ENCODE measurements around the gene CDC20B. TPM values are rescaled to one million over a fixed set of nuclear protein-coding genes. Genes with fewer than 3 reads are reported as not detected.

CDC20B gene
- total and polyA plus RNA-seq, 8 donors = not detected

DNA sequence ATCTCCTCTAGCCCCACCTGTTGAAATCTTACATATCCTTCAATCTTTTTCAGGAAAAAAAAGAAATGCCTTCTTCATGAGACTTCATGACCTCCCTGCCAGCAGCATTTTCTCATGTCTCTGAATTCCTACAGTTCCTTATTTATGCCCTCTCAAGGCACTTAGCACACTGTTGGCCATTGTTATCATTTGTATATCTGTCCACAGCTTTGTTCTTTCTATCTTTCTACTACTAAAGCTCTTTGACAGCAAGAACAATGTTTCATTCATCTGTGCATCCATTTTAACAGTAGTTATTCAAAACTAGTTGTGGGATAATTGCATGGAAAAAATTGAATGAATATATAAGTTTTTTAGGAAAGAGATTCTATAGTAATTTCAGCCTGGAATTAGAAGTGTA lies 91.4 kb downstream of the CDC20B start:
- Histone ChIP-seq H3K4me3 (no peak overlapping the region), H3K4me1 (no peaks in the 10 kb centered on the region), H3K36me3 (no peaks in the 10 kb centered on the region), H3K9me3 (no peaks in the 10 kb centered on the region), H3K27ac (no peak overlapping the region), H3K27me3 (no peaks in the 10 kb centered on the region)
- intact Hi-C loops (cut with DNase I) = no loop called here
- no peak for FAIRE-seq
- TF ChIP-seq, protein P1, sequence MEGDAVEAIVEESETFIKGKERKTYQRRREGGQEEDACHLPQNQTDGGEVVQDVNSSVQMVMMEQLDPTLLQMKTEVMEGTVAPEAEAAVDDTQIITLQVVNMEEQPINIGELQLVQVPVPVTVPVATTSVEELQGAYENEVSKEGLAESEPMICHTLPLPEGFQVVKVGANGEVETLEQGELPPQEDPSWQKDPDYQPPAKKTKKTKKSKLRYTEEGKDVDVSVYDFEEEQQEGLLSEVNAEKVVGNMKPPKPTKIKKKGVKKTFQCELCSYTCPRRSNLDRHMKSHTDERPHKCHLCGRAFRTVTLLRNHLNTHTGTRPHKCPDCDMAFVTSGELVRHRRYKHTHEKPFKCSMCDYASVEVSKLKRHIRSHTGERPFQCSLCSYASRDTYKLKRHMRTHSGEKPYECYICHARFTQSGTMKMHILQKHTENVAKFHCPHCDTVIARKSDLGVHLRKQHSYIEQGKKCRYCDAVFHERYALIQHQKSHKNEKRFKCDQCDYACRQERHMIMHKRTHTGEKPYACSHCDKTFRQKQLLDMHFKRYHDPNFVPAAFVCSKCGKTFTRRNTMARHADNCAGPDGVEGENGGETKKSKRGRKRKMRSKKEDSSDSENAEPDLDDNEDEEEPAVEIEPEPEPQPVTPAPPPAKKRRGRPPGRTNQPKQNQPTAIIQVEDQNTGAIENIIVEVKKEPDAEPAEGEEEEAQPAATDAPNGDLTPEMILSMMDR (IDR thresholded peaks at IDR 0.05) = no peak
- no peak for DNase-seq
- no peak for ATAC-seq

DNA sequence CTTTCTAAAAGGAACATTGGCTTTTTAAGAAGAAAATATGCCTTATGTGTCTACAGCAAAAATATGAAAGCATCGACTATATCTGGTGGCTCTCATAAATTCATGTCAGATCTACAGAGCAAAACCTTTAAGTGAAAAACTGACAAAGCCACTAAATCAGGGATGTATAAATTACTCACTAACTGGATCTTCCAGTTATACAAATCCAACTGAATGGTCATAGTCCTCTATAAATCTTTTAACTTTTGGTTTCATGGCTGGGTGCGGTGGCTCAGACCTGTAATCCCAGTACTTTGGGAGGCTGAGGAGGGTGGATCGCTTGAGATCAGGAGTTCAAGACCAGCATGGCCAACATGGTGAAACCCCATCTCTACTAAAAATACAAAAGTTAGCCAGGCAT lies 99.8 kb downstream of the CDC20B start:
- TF ChIP-seq, protein P1 (IDR thresholded peaks at IDR 0.05) = no peak
- no peaks in the 10 kb centered on the region for H3K9me3 ChIP-seq
- 78 to 83% methylated on average over 3 of the region's 3 CpGs for WGBS, 2 donors
- no peak for FAIRE-seq
- H3K36me3 ChIP-seq = no peaks in the 10 kb centered on the region
- intact Hi-C loops (cut with DNase I) = no loop called here
- DNase-seq = no peak
- ATAC-seq = no peak
- no peak overlapping the region for H3K27ac ChIP-seq
- no peak overlapping the region for H3K4me3 ChIP-seq
- no peaks in the 10 kb centered on the region for H3K4me1 ChIP-seq
- H3K27me3 ChIP-seq = no peaks in the 10 kb centered on the region

DNA sequence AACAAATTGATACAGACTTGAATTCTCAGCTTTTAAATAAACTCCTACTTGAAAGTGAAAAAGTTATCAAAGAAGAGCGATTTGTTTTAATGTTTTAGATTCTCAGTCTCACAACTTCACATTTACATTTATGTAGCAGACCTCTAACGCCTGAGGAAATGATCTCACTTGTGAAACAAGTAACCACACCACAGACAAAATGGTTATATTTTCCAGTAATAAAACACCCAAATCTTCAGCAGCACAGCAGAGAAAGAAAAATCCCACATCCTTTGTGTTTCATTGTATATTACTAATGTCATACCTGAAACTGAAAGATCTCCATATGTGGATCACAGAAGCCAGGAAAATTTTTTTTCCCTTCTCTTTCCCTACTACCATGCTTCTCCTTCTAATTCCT lies 100.3 kb downstream of the CDC20B start:
- ATAC-seq = no peak

DNA sequence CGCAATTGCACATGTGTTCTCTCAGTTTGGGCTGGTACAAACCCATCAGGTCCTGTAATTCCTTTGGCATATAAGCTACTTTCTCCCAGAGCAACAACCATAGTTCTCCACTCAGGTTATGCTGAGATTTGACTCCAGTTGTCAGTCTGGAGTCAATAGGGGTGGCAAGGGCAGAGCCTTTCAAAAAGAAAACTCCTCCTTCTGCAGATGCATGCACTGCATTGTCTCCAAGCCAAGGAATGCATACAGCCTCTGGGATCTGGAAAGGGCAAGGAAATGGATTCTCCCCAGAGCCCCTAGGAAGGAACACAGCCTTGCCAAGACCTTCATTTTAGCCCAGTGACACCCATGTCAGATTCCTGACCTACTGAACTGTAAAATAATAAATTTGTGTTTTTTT lies 101.6 kb downstream of the CDC20B start:
- no peak for DNase-seq
- WGBS, 2 donors = 76 to 83% methylated on average over 1 of the region's 1 CpG
- H3K27me3 ChIP-seq = no peaks in the 10 kb centered on the region
- H3K27ac ChIP-seq = no peak overlapping the region
- no peaks in the 10 kb centered on the region for H3K4me1 ChIP-seq
- no peak overlapping the region for H3K4me3 ChIP-seq
- no peaks in the 10 kb centered on the region for H3K9me3 ChIP-seq
- no peak for FAIRE-seq
- TF ChIP-seq, protein P1 (IDR thresholded peaks at IDR 0.05) = no peak
- ATAC-seq = no peak
- intact Hi-C loops (cut with DNase I) = no loop called here
- H3K36me3 ChIP-seq = no peaks in the 10 kb centered on the region

More for the DNA sequence above, 100.3 kb downstream of the CDC20B start:
- H3K36me3 ChIP-seq = no peaks in the 10 kb centered on the region
- FAIRE-seq (no peak), DNase-seq (no peak)
- TF ChIP-seq, protein P1 (IDR thresholded peaks at IDR 0.05) = no peak
- intact Hi-C loops (cut with DNase I) = no loop called here
- WGBS, 2 donors = 62 to 73% methylated on average over 2 of the region's 2 CpGs
- no peak overlapping the region for H3K27ac ChIP-seq
- H3K4me3 ChIP-seq = no peak overlapping the region
- H3K27me3 ChIP-seq = no peaks in the 10 kb centered on the region
- no peaks in the 10 kb centered on the region for H3K9me3 ChIP-seq
- H3K4me1 ChIP-seq = no peaks in the 10 kb centered on the region

DNA sequence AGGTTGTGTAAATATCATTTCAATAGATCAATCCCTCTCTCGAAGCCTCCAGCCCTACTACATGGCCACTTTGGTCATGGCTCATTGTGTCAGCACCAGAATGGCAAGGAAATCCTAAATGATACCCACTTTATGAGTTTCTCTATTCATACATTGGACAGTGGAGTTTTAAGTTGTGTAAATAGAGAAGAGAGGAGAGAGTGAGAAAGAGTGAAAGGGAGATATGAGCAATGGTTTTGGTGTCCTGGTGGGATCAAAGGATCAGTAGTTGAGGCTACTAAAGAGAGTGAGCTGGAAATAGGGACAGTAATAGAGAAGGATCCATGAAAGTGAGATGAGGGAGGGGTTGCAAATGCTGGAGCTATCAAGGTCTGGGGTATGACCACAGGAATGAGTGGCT lies 102.0 kb downstream of the CDC20B start:
- no peaks in the 10 kb centered on the region for H3K36me3 ChIP-seq
- intact Hi-C loops (cut with DNase I) = no loop called here
- no peak for ATAC-seq
- H3K9me3 ChIP-seq = no peaks in the 10 kb centered on the region
- no peaks in the 10 kb centered on the region for H3K27me3 ChIP-seq
- no peak for DNase-seq
- no peak overlapping the region for H3K27ac ChIP-seq
- no peak overlapping the region for H3K4me3 ChIP-seq
- WGBS, 2 donors = 50 to 60% methylated on average over 1 of the region's 1 CpG
- TF ChIP-seq, protein P1 (IDR thresholded peaks at IDR 0.05) = no peak
- H3K4me1 ChIP-seq = no peaks in the 10 kb centered on the region
- no peak for FAIRE-seq

Measured in pancreas (tissue), 10 donors.